ENCODE results near the gene CTBP2.
"Not testable (repeated sequence)": the region's sequence is repeated elsewhere in the genome, so short reads cannot be mapped to it uniquely, and the experiment has no call there.

The CTBP2 gene

DNA sequence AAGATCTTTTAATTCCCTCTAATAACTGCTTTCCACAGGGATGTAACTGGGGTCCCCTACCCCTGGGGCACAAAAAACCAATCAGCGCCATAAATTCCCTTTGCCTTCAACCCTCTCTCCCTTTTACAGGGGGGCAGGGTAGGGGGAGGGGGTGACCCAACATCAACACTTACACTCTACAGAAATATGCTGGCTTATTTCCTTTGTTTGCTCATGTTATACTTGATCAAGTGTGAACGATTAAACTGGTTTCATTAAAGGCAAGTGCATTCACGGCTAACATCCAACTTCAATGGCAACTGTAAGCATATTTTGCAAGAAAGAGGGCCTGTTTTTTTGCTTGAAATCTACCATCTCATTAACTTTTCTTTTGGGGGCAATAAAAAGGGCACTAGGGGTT, 2.9 kb downstream of the CTBP2 start:
- no peak for DNase-seq

DNA sequence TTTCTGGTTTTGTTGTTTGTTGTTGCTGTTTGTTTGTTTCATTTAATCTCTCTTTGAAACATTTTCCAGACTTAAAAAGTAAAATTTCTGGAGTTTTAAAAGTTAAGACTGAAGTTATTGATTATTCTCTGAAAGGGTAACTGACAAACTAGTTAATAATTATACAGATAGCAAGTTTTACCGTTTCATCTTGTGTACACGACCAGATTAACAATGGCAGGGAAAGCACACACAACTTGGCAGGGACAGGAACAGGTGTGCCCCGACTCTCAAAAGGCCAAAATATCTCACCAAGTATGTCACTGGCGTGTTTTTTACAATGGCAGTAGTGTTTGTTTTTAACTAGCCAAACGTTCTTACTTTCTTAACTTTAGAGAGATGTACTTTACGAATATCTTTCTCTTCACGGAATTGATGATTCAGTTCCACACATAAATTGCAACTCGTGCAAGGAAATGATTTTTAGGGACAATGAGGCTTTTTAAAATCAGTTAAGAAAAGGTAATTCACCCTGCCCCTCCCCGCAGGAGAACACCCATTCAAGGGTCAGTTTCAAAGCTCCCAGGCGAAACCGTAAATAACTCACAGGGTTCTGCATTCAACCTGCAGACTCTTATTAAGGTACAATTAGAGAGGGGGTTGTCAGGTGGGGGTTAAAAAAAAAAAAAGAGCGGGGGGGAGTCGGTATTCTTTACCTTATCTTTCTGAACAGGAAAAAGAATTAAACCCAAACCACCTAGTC, 3.5 kb downstream of the CTBP2 start:
- DNase-seq = no peak

DNA sequence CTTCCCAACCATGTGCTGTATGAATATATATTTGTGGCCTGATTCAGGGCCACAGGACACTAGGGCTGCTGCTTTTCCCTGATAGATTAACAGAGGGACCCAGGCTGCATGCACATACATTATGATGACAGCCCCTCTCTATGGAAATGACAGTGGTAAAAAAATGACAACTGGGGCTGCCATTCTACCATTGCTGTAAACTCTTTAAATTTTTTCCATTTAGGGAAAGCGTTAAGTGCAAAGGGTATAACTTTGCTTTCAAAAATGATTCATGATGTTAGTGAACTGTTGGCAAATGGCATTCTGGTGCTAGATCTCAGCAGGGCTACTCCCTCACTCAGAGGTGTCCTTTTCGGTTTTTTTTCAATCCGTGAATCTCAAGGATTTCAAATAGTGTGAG, 4.2 kb downstream of the CTBP2 start:
- no peak for DNase-seq

DNA sequence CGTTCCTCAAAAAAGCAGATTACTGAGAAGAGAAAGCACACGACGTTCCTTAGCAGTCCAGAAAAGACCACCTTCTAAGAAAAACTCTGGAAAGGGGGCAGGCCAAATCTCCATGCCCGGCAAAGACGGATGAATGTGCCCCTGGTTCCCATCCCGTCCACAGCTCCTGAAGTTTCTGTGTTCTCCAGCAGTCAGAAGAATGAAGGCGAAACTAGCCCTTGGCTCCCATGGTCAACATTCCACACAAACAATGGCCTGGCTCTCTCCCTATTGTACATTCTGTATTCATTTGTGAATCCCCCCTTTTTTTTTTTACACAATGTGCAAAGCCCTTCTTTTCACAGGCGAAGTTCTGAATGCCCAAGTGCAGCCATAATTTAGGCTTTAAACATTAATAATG, 5.3 kb downstream of the CTBP2 start:
- no peak for DNase-seq

DNA sequence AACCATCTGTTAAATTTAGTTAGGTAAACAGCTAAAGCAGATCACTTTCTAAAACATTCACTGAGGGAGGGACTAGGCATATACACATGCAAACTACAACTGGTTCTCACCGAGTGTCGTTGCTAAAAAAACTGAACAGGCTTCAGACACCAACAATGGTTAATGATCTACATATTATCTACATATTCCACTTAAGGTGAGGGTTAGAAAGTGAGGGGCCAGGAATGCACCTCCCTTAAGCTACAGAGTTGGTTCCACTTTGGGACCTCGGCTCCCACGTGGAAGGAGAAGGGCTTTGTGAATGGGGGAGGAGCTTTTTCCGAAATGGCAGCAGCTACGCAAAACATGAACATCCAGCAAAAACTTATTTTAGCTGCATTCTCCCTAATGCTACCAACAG, 5.8 kb downstream of the CTBP2 start:
- no peak for DNase-seq

DNA sequence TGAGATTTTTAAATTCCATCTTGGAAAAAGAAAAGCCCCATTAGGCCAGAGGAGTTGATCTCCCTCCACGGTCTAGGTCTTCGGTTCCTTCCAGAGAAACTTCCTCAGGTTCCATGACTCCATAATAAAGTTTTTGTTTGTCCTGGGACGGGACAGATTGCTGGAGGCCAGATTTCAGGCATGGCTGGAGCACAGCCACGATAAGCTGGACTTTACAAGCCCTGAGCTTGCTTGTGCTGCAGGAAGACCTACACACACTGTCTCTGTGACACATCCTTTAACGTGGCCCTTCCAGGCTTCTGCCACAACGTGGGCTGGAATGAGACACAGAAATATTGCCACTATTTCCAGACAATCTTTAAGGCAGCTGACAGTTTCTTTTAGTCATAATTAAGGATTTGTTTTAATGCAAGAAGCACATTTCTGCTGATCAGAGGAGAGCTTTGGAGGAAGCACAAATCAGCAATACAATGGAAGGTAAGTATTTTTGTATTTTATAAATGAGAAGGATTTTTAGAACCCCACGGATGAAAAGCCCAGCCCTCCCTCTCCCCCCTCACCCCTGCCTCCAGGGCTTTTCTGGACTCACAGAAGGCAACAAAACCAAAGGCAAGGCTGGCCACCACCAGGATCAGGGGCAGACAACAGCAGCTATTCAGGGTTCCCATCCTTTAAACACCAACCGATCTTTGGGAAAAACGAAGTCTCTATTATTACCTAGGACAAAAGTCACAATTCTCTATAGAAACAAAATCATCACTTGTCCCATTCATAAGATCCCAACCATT, 6.5 kb downstream of the CTBP2 start:
- DNase-seq = no peak

DNA sequence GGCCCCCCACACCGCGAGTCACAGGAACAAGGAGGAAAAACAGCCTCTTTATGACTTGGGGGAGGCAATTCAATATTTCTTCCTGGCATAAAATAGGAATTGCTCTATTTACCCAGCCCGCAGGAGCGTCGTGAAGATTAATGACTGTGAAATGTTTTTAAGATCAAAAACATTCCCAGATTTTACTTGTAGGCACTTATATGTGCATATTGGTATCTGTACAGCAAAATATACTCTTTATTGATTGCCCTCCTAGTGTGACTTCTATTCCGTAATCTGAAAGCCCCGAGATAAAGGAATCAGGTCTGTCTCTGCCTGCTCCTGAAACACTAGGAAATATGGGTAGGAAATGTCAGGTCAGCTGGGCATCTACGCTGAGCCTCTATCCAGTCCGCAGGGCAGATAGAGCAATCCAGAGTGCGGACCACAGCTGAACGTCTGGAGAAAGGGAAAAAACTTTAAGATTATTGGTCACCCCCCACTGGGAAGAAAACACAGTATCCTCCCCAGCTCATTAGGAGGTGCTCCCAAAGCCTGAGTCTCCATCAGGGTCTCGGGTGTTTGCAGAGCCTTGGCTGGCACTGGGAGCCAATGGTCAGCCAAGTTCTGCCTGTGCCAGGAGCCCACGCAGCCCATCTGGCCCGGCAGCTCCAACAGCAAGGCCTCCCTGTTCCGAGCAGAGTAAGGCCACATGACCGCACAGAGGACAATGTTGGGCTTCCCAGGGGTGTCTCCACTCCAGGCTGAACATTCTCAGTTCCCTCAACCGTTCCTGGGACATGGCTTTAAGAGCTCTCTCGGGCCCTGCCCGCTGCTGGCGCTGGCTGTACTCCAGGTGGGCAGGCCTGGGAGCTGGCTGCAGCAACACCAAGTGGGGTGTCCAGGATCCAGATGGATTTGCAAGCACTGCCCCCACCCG, 7.7 kb downstream of the CTBP2 start:
- DNase-seq = no peak

DNA sequence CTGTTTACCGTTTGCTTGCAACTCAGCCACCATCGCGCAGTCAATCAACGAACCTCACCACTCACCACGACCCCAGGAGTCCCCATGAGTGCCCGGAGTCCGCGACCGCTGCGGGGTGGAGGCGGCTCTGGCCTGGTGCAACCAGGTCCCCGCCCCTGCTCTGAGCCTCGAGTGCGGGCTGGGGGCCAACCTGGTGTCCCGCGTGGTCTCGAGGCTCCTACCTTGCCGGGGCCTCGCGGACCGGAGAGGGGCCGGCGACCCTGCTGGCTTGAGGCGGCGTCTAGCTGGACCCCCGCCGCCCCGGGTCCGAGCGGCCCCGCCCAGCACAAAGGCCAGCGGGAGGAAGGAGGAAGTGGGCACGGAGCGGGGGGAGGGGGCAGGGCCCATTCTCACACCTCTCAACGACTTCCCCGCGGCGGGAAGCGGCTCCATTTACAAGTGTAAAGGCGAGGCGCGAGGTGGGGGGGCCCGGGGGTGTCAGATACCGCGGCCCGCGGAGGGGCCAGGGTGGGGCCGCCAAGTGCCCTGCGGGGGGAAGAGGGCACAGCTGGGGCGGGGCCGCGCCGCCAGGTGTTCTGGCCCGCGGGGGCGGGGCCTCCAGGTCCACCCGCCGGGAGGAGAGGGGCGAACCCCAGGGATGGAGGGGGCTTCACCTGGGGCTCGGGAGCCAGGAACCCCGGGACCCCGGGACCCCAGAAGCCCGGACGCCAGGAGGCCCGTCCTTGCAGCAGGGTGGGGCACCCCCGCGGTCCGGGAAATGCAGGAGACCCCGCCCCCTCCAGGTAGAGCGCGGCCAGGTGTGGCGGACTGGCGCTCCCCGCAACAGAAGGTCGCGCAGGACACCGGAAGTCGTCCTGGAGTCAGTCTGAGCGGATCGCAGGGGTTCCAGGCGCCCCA, 8.6 kb downstream of the CTBP2 start:
- no peak for DNase-seq

DNA sequence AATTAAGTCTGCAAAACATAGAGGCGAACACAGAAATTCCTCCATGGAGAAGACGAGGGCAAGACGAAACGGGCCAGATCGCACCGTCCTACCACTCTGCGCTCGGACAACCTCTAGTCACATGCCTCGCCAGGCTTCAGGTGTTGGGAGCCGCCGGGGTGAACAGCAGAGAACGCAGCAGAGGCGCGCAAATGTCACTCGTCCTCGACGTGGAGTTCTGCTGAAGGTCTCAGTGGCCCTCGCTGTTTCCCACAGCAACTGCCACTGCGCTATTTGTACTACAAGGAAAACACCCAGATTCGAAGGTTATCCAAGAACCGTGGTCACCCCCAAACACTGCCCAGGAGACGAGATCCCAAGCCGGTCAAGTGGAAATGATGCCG, 9.2 kb downstream of the CTBP2 start:
- no peak for DNase-seq

DNA sequence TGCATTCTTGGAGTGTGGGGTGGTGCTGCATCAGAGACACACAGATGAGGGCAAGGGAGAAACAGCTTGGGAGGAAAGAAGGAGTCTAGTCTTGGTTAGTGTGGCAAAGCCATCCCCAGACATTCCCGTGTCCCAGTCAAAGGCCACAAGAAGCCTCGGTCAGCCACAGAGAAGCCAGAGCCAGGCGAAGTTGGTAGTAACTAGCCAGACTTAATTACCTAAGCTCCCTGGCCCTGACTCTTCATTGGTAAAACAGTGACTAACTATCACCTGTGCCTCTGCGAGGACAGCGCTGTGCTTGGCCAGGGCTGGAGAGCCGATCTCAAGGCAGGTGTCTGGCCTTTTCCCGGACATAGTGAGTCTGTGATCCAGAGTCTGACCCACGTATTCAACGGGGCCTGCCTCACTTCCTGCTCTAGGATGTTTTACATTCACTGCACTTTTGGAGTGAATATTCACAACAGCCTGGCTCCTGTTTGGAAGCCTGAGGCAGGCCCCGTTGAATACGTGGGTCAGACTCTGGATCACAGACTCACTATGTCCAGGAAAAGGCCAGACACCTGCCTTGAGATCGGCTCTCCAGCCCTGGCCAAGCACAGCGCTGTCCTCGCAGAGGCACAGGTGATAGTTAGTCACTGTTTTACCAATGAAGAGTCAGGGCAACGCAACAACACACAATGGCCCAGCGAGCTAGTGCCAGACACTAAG, 9.8 kb downstream of the CTBP2 start:
- DNase-seq = not testable (repeated sequence)

DNA sequence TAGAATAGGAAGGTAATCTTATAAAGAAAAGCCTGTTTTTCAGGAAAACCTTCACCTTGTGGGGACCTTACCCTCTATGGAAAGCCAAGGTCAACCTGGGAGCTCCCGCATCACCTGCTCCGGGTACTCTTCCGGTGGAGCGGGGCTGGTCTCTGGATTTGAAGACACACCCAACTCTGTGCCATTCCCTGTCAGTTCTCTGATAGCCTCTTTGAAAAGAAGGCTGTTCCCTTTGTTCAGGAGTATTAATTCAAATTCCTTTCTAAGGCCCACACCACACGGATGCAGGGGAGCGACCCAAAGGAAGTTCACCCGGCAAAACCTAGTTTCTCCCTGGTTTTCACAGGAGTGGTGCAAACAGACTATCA, 10.7 kb downstream of the CTBP2 start:
- DNase-seq = no peak

DNA sequence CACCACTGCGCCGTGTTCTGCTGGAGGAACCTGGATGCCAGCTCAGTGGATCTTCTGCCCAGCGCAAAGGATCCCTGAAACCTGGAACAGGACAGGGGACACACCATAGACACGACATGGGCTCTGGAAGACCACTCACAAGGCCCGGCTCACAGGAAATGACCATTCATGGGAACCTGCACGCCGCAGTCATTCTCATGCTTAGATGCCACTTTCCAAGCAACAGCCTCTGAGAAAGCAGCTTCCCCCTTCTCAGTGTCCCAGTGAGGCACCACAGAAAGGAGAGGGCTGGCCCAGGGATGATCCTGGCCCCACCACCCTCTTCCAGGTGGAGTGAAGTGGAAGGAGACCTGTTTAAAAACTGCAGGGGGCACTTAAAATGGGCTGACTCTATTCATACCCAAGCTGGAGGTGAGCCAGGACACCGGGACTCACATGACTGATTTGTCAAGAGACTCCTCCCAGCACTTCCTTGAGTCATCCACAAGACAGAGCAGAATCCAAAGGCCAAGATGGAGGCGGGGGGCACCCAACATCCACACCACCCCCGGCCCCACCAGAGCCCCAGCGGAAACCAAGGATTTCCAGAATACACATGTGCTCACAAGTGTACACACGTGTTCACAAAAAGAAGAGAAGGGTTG, 11.2 kb downstream of the CTBP2 start:
- no peak for DNase-seq

DNA sequence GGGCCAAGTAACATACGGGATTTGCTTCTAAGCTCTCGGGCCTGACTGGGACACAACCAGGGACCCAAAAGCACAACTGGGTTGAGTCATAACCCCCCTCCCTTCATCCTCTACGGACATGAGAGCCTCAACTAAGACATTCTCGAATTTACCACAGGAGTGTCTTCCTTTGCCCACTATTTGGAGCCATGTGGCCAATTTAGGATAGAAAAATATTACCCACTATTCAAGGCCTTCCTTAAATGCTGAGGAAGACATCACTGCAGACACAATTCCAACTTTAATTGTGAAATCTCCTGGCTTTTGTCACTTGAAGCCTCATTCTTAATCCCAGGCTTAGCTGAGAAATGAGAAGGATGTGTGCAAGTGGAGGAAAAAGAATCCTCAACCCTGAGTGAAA, 11.8 kb downstream of the CTBP2 start:
- DNase-seq = no peak

DNA sequence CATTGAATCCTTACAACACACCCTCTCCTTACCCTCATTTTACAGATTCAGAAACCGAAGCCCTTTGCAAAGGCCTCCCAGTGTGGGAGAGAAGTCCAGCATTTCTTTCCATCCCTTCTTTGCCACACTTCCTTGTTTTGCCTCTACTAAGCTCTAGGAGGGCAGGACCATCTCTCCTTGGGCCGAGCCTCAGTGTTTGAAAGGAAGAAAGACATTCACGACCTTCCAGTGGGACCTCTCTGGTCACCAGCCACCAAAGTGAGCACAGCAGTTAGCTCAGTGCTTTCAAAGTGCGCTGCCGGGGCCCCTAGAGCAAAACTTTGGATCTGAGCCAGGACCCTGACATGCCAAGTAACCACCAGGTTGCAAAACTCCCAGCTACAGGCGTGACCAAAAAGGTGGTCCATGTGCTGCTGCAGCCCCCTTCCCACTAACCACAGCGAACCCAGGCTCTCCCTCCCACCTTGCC, 12.4 kb downstream of the CTBP2 start:
- no peak for DNase-seq

DNA sequence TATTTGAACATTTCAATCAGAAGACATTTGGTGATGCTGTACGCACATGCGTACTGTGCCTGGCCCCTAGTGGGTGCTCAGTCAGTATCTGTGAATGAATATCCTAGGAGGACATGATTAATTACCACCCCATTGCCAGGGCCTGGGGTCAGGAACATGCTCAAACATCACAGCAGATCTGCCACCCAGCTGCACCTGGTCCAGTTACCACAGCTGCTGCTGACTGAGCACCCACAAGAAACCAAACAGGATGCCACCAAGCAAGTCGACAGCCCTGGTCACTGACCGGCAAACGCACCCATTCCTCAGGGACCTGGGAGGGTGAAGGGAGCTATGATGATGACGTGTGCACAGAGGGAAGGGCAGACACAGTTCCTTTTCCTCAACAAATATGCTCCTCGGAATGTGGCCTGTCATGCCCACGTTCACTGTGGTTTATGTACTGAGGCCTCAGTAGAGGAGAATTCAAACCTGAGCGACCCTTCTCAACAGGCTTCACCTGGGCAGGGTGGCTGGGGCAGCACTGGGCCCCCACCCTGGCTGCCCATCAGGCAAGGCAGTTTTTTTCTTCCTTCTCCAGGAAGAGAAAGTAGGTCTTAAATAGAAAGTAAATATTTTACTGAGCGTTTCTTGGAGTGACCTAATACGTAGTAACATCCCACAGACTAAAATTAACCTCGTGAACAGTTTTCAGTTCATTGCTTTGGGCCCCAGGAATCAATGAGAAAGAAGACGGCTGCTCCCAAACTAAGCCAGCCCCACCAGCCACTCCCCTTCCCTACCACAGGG, 13.4 kb downstream of the CTBP2 start:
- DNase-seq = no peak

DNA sequence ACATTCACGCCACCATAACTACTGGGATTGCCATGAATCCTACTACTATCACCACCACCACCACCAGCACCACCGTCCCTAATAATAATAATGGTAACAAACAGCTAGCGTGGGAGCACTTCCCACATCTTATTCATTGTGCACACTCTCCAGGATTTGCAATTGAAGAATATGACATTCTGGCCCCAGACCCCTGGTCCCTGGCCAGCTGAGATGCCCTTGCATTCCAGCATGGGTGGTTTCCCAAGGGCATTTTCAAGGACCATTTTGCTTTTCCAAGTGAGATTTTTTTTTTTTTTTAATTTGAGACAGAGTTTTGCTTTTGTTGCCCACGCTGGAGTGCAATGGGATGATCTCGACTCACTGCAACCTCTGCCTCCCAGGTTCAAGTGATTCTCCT, 14.7 kb downstream of the CTBP2 start:
- DNase-seq = no peak

DNA sequence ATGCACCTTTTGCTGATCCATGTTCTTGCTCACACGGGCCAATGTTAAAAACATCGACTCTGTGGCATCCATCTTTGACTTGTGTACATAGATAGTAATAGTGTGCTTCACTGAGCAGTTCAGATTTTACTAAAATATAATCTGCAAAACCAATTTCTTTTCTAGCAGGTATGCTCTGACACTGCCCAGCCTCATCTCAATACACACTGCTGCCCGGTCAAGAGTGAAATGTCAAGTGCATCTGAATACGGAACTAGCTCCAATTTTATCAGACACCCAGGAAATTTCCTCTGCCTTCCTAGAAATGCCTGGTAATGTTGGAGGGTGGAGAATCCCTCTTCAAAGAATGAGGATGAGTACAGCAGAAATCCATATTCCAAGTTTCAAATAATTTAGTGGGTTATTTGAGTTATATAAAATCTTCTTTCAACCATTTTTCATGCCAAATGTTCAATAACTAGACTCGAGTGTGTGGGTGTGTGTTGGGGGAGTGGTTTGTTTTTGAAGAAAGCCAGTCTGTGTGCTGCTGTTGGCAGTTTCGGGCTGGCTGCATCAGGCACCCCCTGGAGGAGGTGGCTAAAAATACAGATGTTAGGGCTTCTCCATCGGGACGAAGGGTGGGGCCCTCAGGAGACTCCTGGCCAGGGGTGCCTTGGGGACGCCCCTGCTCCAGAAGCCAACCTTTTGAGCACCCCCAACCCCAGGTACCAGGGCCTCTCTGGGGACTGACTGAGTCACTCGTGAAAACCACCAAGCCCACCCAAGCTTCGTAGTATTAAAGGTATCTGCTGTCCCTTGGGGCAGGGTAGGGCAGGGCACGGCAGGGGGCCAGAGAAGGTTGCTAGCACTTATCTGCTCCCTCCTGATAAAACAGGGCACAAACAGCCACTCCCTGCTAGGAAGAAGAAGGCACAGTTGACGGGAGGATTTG, 15.4 kb downstream of the CTBP2 start:
- DNase-seq = no peak

DNA sequence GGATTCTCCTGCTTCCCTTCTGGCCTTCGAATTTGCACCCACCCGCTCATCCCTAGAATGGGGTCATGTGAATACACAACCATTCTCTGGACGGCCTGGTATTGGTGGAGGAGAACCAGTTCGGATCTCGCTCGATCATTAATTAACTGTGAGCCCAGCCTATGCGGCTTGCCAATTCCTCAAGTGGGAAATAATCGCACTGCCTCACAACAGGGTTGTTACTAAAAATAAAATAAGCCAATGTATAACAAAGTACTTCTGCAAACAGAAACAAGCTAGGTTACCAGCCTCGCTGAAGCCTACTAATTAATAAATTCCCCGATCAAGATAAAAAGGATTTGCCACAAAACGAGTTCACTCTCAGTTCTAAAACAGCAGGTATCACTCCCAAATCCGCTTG, 16.2 kb downstream of the CTBP2 start:
- no peak for DNase-seq

DNA sequence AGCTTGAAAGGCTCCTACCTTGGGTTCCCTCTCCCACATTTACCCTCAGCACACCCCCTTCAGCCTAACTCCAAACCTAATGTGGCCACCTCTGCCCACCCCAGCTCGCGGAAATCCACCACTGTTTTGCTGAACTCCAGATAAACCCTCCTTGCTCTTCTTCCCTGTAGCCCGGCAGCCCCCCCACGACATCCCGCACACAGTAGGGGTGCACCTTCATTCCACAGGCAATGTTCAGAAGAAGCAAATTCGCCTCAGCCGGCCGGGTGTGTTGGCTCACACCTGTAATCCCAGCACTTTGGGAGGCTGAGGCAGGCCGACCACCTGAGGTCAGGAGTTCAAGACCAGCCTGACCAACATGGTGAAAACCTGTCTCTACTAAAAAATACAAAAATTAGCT, 17.4 kb downstream of the CTBP2 start:
- no peak for DNase-seq
